Measurements from ENCODE around the gene PYROXD2.

Gene PYROXD2

GRCh38 chr10:98369801-98370200 is 45.2 kb downstream of the PYROXD2 start:
- no peak for TF ChIP-seq ZNF8 (CRISPR knock-in tag; IDR thresholded peaks at IDR 0.05)
- TF ChIP-seq POU6F1 (CRISPR knock-in tag; IDR thresholded peaks at IDR 0.05; ENCODE audit: borderline replicate concordance, low read depth) = no peak
- TF ChIP-seq ZC3H10 (CRISPR knock-in tag; IDR thresholded peaks at IDR 0.05) = no peak
- no peak for TF ChIP-seq OSR1 (CRISPR knock-in tag; IDR thresholded peaks at IDR 0.05)
- TF ChIP-seq CREB5 (CRISPR knock-in tag; IDR thresholded peaks at IDR 0.05; ENCODE audit: low read depth) = no peak
- no peak for TF ChIP-seq TSHZ2 (CRISPR knock-in tag; IDR thresholded peaks at IDR 0.05)
- no peak for ATAC-seq

- no peak for ATAC-seq
- no peak for TF ChIP-seq RARB (CRISPR knock-in tag; IDR thresholded peaks at IDR 0.05)
- no peak for TF ChIP-seq ZFP3 (CRISPR knock-in tag; IDR thresholded peaks at IDR 0.05)
- no peak for TF ChIP-seq PATZ1 (CRISPR knock-in tag; IDR thresholded peaks at IDR 0.05; ENCODE audit: borderline replicate concordance)
- no peak for TF ChIP-seq GLIS3 (CRISPR knock-in tag; IDR thresholded peaks at IDR 0.05)
- TF ChIP-seq ARNTL (CRISPR knock-in tag; IDR thresholded peaks at IDR 0.05; ENCODE audit: borderline replicate concordance, low read depth) = no peak
- TF ChIP-seq POU6F1 (CRISPR knock-in tag; IDR thresholded peaks at IDR 0.05; ENCODE audit: borderline replicate concordance, low read depth) = no peak
These were observed 46.3 kb downstream of the PYROXD2 start for GRCh38 chr10:98368644-98369043.

- no peak for TF ChIP-seq TCF4 (CRISPR knock-in tag; IDR thresholded peaks at IDR 0.05; ENCODE audit: borderline replicate concordance)
- TF ChIP-seq CREB5 (CRISPR knock-in tag; IDR thresholded peaks at IDR 0.05; ENCODE audit: low read depth) = no peak
- no peak for ATAC-seq
These were observed 47.2 kb downstream of the PYROXD2 start for GRCh38 chr10:98367604-98368451.

- ATAC-seq = no peak
- no peak for TF ChIP-seq BACH2 (CRISPR knock-in tag; IDR thresholded peaks at IDR 0.05; ENCODE audit: borderline replicate concordance)
- no peak for TF ChIP-seq RARB (CRISPR knock-in tag; IDR thresholded peaks at IDR 0.05)
- no peak for TF ChIP-seq ZFP3 (CRISPR knock-in tag; IDR thresholded peaks at IDR 0.05)
- TF ChIP-seq POU6F1 (CRISPR knock-in tag; IDR thresholded peaks at IDR 0.05; ENCODE audit: borderline replicate concordance, low read depth) = no peak
- TF ChIP-seq ZC3H10 (CRISPR knock-in tag; IDR thresholded peaks at IDR 0.05) = no peak
- no peak for TF ChIP-seq TOX (CRISPR knock-in tag; IDR thresholded peaks at IDR 0.05; ENCODE audit: borderline replicate concordance)
- no peak for TF ChIP-seq PPARA (CRISPR knock-in tag; IDR thresholded peaks at IDR 0.05; ENCODE audit: borderline replicate concordance)
- TF ChIP-seq PATZ1 (CRISPR knock-in tag; IDR thresholded peaks at IDR 0.05; ENCODE audit: borderline replicate concordance) = no peak
- TF ChIP-seq ZNF70 (CRISPR knock-in tag; IDR thresholded peaks at IDR 0.05) = no peak
- no peak for TF ChIP-seq CSRNP3 (CRISPR knock-in tag; IDR thresholded peaks at IDR 0.05)
These were observed 48.9 kb downstream of the PYROXD2 start for GRCh38 chr10:98366062-98366530.

Data from SK-N-SH treated with all-trans-retinoic acid at 6 μM for 48 hours (cell line).